Activated CD8-positive, alpha-beta memory T cell treated with anti-CD3 and anti-CD28 coated beads for 24 hours (primary cell): ENCODE data around the gene CPT1B.
"Not testable (repeated sequence)": the region's sequence is repeated elsewhere in the genome, so short reads cannot be mapped to it uniquely, and the experiment has no call there.

Source experiments
- DNase-seq: peaks from one replicate; pipeline ENCODE4 v3.0.0-alpha.2; 2020

The CPT1B gene

GRCh38 chr22:50608996-50609395, 30.8 kb upstream of the CPT1B start:
- DNase-seq: no peak

GRCh38 chr22:50608058-50608840, 30.0 kb upstream of the CPT1B start:
- not testable (repeated sequence) for DNase-seq

- DNase-seq: no peak
Observed at GRCh38 chr22:50607659-50608020, 29.4 kb upstream of the CPT1B start.

GRCh38 chr22:50606946-50607658, 28.9 kb upstream of the CPT1B start:
- DNase-seq: no peak

- DNase-seq: no peak
Observed at GRCh38 chr22:50606165-50606945, 28.1 kb upstream of the CPT1B start.

- no peak for DNase-seq
Observed at GRCh38 chr22:50605613-50606074, 27.4 kb upstream of the CPT1B start.

GRCh38 chr22:50605002-50605612, 26.9 kb upstream of the CPT1B start:
- no peak for DNase-seq

GRCh38 chr22:50604256-50605001, 26.2 kb upstream of the CPT1B start:
- no peak for DNase-seq

GRCh38 chr22:50603511-50604255, 25.5 kb upstream of the CPT1B start:
- DNase-seq: no peak

GRCh38 chr22:50602338-50602700, 24.1 kb upstream of the CPT1B start:
- no peak for DNase-seq

- no peak for DNase-seq
Observed at GRCh38 chr22:50601669-50602337, 23.6 kb upstream of the CPT1B start.

- DNase-seq: no peak
Observed at GRCh38 chr22:50600967-50601668, 22.9 kb upstream of the CPT1B start.

GRCh38 chr22:50600538-50600937, 22.3 kb upstream of the CPT1B start, which contains the start of gene MAPK8IP2:
Gene MAPK8IP2 (plus strand): TSS chr22:50600793. CDS start chr22:50600819, 26 bp downstream.
- no peak for DNase-seq

- peak; percentile 83 for DNase-seq
Observed at GRCh38 chr22:50599816-50600455, 21.7 kb upstream of the CPT1B start.

GRCh38 chr22:50597097-50597496, 18.9 kb upstream of the CPT1B start:
- no peak for DNase-seq

GRCh38 chr22:50595189-50595588, 17.0 kb upstream of the CPT1B start:
- no peak for DNase-seq

GRCh38 chr22:50587407-50587806, 9.2 kb upstream of the CPT1B start:
- DNase-seq: no peak

- DNase-seq: no peak
Observed at GRCh38 chr22:50586416-50586815, 8.2 kb upstream of the CPT1B start.

GRCh38 chr22:50585781-50586180, 7.6 kb upstream of the CPT1B start:
- DNase-seq: no peak

- no peak for DNase-seq
Observed at GRCh38 chr22:50585238-50585637, 7.0 kb upstream of the CPT1B start.
